PC-9 (cell line): ENCODE results near the gene PRSS56. TPM values are rescaled to one million over a fixed set of nuclear protein-coding genes. Genes with fewer than 3 reads are reported as not detected.
"Not testable (repeated sequence)": the region's sequence is repeated elsewhere in the genome, so short reads cannot be mapped to it uniquely, and the experiment has no call there.

Experiments used
- BruUV-seq: library from RNA; stranded (reverse); fragments of 400-500 nt; replicated peaks from 2 replicates; lab custom pipeline; 2021; lab: Mats Ljungman, UMichigan
- CTCF ChIA-PET: fragments of 300-600 bp; sonication (Branson Sonifier 250); formaldehyde crosslinking; loops from one replicate; lab custom pipeline; 2022; ENCODE audit warnings: antibody characterized with exemption; lab: Charles Lee
- POLR2A ChIA-PET: fragments of 300-600 bp; sonication (Branson Sonifier 250); formaldehyde crosslinking; loops from one replicate; lab custom pipeline; 2022; ENCODE audit warnings: antibody characterized with exemption; ENCODE audit not compliant: unreplicated experiment; lab: Charles Lee
- DNase-seq, 2 experiments: peaks; one replicate each; pipeline versions ENCODE4 v3.0.0 to v3.0.0-alpha.2; 2015 to 2022; ENCODE audit warnings: mixed read lengths in 1 of 2
- H2AFZ ChIP-seq: fragments of 200-600 bp; sonication (generic); 2 replicates; pipeline ENCODE4 v1.8.1; 2017; ENCODE audit warnings: antibody characterized with exemption
- H3F3A ChIP-seq: fragments of 200-600 bp; sonication (generic); 2 replicates; pipeline ENCODE4 v1.8.1; 2017; ENCODE audit warnings: antibody characterized with exemption, mild to moderate bottlenecking, low read depth; ENCODE audit not compliant: insufficient read depth
- H3K27ac ChIP-seq: fragments of 200-600 bp; sonication (generic); 2 replicates; pipeline ENCODE4 v1.6.1; 2016; ENCODE audit warnings: mixed run types
- H3K27me3 ChIP-seq: fragments of 200-600 bp; sonication (generic); 2 replicates; pipeline ENCODE4 v1.6.1; 2016; ENCODE audit warnings: low read depth, mixed run types; ENCODE audit not compliant: insufficient read depth
- H3K36me3 ChIP-seq: fragments of 200-600 bp; sonication (generic); 2 replicates; pipeline ENCODE4 v1.6.1; 2016; ENCODE audit warnings: low read depth, mixed run types
- H3K4me1 ChIP-seq: fragments of 200-600 bp; sonication (generic); replicated peaks from 2 replicates; pipeline ENCODE4 v1.6.1; 2016; ENCODE audit warnings: mixed run types; ENCODE audit not compliant: insufficient read depth
- H3K4me2 ChIP-seq: fragments of 200-600 bp; sonication (generic); 2 replicates; pipeline ENCODE4 v1.6.1; 2017; ENCODE audit warnings: mixed run types
- H3K4me3 ChIP-seq: fragments of 200-600 bp; sonication (generic); 2 replicates; pipeline ENCODE4 v1.6.1; 2016; ENCODE audit warnings: mixed run types
- H3K79me2 ChIP-seq: fragments of 200-600 bp; sonication (generic); 2 replicates; pipeline ENCODE4 v1.6.1; 2017; ENCODE audit warnings: low read depth, mixed run types
- H3K9me2 ChIP-seq: fragments of 200-600 bp; sonication (generic); 2 replicates; pipeline ENCODE4 v1.8.1; 2017; ENCODE audit warnings: mild to moderate bottlenecking; ENCODE audit not compliant: insufficient read depth
- H3K9me3 ChIP-seq: fragments of 200-600 bp; sonication (generic); 2 replicates; pipeline ENCODE4 v1.8.1; 2016; ENCODE audit warnings: low read depth; ENCODE audit not compliant: insufficient read depth
- H4K20me1 ChIP-seq: fragments of 200-600 bp; sonication (generic); 2 replicates; pipeline ENCODE4 v1.8.1; 2017; ENCODE audit not compliant: insufficient read depth
- EZH2 ChIP-seq: fragments of 200-600 bp; sonication (generic); IDR thresholded peaks from 2 replicates; pipeline ENCODE4 v1.8.0; 2017; ENCODE audit warnings: antibody characterized with exemption, low read depth
- intact Hi-C: fragments of 100-400 bp; cut with micrococcal nuclease; formaldehyde crosslinking; loops from one replicate; pipeline ENCODE4 v1.10.0; 2022; ENCODE audit not compliant: unreplicated experiment
- total RNA-seq: library from RNA; stranded (reverse); gene quantifications from 2 replicates; pipeline ENCODE4 v1.2.3, GENCODE V29; 2021
- TF ChIP-seq, protein P1 (sequence below): fragments of 200-600 bp; sonication (generic); conservative IDR thresholded peaks from 2 replicates; pipeline ENCODE4 v1.6.1; 2017; ENCODE audit warnings: mixed run types, antibody characterized with exemption, mild to moderate bottlenecking, moderate library complexity

The PRSS56 gene
- total RNA-seq, 1 experiment from 2014 or later = not detected

DNA sequence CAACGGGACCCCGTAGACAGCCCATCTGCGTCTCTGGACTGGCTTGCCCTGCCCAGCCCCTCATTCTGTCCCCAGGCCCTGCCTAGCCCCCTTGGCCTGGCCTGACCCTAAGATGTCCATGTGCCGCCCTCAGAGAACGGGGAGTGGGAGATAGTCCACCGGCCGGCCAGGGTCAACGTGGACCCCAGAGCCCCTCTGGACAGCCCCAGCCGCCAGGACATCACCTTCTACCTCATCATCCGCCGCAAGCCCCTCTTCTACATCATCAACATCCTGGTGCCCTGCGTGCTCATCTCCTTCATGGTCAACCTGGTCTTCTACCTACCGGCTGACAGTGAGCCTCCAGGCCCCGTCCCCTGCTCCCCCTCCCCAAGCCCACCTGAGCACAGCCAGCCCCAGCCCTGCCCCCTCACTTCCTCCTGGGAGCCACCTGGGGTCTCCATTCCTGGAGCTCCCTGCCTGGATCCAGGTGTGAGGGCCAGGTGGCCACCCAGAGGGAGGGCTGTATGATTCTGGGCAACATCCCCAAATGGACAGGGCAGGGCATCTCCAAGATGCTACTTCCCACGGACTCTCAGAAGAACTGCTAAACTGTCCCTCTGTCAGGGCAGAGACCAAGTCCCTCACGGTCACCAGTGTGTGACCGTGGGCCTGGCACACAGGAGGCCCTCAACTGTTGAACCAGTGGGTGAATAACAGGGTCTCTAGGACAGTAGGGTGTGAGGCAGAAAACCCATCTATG lies 9.8 kb downstream of the PRSS56 start:
- POLR2A ChIA-PET = interaction anchor here (0.6 kb wide), 1 partner anchor 31 kb away, joined by 6 read pairs; no protein-coding TSS in a partner anchor
- H3F3A ChIP-seq = no peaks in the 10 kb centered on the region
- no peaks in the 10 kb centered on the region for H3K9me2 ChIP-seq
- H3K4me1 ChIP-seq = no peaks in the 10 kb centered on the region
- H2AFZ ChIP-seq = no peak overlapping the region
- no peak overlapping the region for H3K27ac ChIP-seq
- H3K36me3 ChIP-seq = no peaks in the 10 kb centered on the region
- no peaks in the 10 kb centered on the region for H3K79me2 ChIP-seq
- no peak overlapping the region for H3K4me3 ChIP-seq
- no peaks in the 10 kb centered on the region for H3K27me3 ChIP-seq
- CTCF ChIA-PET = no interaction called here
- no peaks in the 10 kb centered on the region for H3K9me3 ChIP-seq
- TF ChIP-seq EZH2 = no peak
- TF ChIP-seq, protein P1, sequence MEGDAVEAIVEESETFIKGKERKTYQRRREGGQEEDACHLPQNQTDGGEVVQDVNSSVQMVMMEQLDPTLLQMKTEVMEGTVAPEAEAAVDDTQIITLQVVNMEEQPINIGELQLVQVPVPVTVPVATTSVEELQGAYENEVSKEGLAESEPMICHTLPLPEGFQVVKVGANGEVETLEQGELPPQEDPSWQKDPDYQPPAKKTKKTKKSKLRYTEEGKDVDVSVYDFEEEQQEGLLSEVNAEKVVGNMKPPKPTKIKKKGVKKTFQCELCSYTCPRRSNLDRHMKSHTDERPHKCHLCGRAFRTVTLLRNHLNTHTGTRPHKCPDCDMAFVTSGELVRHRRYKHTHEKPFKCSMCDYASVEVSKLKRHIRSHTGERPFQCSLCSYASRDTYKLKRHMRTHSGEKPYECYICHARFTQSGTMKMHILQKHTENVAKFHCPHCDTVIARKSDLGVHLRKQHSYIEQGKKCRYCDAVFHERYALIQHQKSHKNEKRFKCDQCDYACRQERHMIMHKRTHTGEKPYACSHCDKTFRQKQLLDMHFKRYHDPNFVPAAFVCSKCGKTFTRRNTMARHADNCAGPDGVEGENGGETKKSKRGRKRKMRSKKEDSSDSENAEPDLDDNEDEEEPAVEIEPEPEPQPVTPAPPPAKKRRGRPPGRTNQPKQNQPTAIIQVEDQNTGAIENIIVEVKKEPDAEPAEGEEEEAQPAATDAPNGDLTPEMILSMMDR = no peak
- no peak for DNase-seq
- no peaks in the 10 kb centered on the region for H4K20me1 ChIP-seq
- no TSS peak for BruUV-seq
- intact Hi-C loops = loop anchor here (10.0 kb wide), 2 partner anchors 205 to 625 kb away; no protein-coding TSS in a partner anchor
- no peak overlapping the region for H3K4me2 ChIP-seq

DNA sequence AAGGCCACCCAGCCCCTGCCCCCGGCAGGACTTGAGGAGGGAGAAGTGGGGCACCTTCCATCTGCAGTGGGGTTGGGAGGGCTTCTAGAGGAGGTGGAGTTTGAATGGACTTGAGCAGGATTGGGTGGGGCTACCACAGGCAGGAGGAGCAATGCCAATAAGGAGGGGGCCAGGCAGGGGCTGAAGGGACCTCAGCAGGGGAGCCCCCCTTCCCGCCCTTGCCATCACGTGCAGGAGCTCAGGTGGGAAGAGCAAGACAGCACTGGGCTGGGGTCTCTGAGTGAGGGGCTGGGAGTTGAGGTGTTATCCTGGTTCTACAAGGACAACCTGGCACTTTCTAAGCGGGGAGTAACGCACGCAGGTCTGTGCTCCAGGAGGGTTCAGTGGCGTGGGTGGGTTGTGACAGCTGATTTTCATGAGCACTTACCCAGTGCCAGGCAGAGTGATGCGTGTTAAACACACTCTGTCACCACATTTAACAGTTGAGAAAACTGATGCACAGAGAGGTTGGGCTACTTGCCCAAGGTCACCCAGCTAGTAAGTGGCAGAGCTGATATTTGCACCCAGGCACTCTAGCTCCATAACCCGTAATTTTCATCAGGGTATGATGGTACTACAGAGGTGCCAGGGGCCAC lies 10.6 kb downstream of the PRSS56 start:
- Histone ChIP-seq H3K4me1 (no peaks in the 10 kb centered on the region), H3F3A (no peaks in the 10 kb centered on the region), H3K36me3 (no peaks in the 10 kb centered on the region), H3K4me3 (no peak overlapping the region), H3K9me2 (no peaks in the 10 kb centered on the region), H3K4me2 (no peak overlapping the region), H2AFZ (no peak overlapping the region), H3K27ac (no peak overlapping the region), H3K79me2 (no peaks in the 10 kb centered on the region), H4K20me1 (no peaks in the 10 kb centered on the region), H3K27me3 (no peaks in the 10 kb centered on the region), H3K9me3 (no peaks in the 10 kb centered on the region)
- intact Hi-C loops = no loop called here
- DNase-seq = no peak
- BruUV-seq = no TSS peak
- no peak for TF ChIP-seq EZH2
- ChIA-PET CTCF (no interaction called here), POLR2A (interaction anchor here (0.6 kb wide), 1 partner anchor 32 kb away, joined by 6 read pairs; no protein-coding TSS in a partner anchor)

DNA sequence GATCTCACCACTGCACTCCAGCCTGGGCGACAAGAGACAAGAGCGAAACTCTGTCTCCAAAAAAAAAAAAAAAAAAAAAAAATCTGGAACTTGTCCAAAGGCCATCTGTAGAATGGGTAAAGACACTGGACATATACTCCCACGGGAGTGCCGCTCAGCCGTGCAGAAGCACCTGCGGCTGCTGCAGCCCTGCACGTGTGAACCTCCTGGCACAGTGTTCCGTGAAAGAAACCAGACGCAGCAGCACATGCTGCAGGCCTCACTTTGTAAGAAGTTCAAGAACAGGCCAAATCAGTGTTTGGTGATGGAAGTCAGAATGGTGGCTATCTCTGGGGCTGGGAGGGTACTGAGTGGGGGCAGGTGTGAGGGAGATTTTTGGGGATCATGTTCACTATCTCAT lies 12.2 kb downstream of the PRSS56 start:
- BruUV-seq = no TSS peak
- no peaks in the 10 kb centered on the region for H3K4me1 ChIP-seq
- H3K4me2 ChIP-seq = no peak overlapping the region

DNA sequence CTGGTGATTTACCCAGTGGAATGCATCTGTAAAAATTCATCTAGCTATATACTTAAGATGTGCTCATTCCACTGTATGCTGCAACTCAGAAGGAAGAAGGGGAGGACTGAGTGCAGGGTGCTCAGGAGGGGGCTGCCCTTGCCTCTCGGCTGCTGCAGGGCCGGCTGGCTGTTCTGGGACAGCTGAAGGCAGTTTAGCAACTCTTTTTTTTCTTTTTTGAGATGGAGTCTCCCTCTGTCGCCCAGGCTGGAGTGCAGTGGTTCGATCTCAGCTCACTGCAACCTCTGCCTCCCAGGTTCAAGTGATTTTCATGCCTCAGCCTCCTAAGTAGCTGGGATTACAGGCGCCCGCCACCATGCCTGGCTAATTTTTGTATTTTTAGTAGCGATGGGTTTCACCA lies 12.6 kb downstream of the PRSS56 start:
- POLR2A ChIA-PET = not testable (repeated sequence)

More for the DNA sequence above, 12.2 kb downstream of the PRSS56 start:
- CTCF ChIA-PET = no interaction called here
- DNase-seq = no peak
- Histone ChIP-seq H2AFZ (no peak overlapping the region), H3F3A (no peaks in the 10 kb centered on the region), H3K9me3 (0 out of 2 replicates have a peak, but pooled peaks cover 2% of the 10 kb centered on the region), H3K27me3 (no peaks in the 10 kb centered on the region), H3K9me2 (no peaks in the 10 kb centered on the region), H3K79me2 (no peaks in the 10 kb centered on the region), H3K27ac (no peak overlapping the region), H4K20me1 (no peaks in the 10 kb centered on the region), H3K4me3 (no peak overlapping the region), H3K36me3 (no peaks in the 10 kb centered on the region)
- TF ChIP-seq, protein P1 = no peak
- TF ChIP-seq EZH2 = no peak
- intact Hi-C loops = no loop called here
- POLR2A ChIA-PET = no interaction called here

More for the DNA sequence above, 12.6 kb downstream of the PRSS56 start:
- H3K36me3 ChIP-seq, H3K27me3 ChIP-seq, H3K9me2 ChIP-seq, H3K27ac ChIP-seq, H3K4me1 ChIP-seq, H3K4me2 ChIP-seq, H2AFZ ChIP-seq, CTCF ChIA-PET, H3F3A ChIP-seq, intact Hi-C loops, H3K4me3 ChIP-seq, H4K20me1 ChIP-seq, DNase-seq, H3K9me3 ChIP-seq, BruUV-seq, H3K79me2 ChIP-seq: not testable (repeated sequence)
